Ovary (tissue), 3 donors: ENCODE results near the gene FOXO6.

Experiments used
- EP300 ChIP-seq: sonication (generic); formaldehyde crosslinking; IDR thresholded peaks from one replicate; pipeline ENCODE4 v1.6.1; 2017; ENCODE audit warnings: antibody characterized with exemption
- POLR2A ChIP-seq: fragments of 450-650 bp; IDR thresholded peaks from one replicate; pipeline ENCODE4 v1.6.1; 2017; ENCODE audit warnings: antibody characterized with exemption, mild to moderate bottlenecking, moderate library complexity
- TF ChIP-seq, protein P1 (sequence below), 3 donors: fragments of 450-650 bp in 2 of 3; fragments of 200-600 bp in 1 of 3; IDR thresholded peaks; one replicate each; pipeline versions ENCODE4 v1.5.1 to v1.8.0; 2016 to 2022; ENCODE audit warnings: antibody characterized with exemption in 3 of 3, mild to moderate bottlenecking in 1 of 3
- donor health status: DM: no; HTN: no; CAD: no.

GRCh38 chr1:41374711-41375110 lies 13.5 kb downstream of the FOXO6 start:
- TF ChIP-seq, protein P1, sequence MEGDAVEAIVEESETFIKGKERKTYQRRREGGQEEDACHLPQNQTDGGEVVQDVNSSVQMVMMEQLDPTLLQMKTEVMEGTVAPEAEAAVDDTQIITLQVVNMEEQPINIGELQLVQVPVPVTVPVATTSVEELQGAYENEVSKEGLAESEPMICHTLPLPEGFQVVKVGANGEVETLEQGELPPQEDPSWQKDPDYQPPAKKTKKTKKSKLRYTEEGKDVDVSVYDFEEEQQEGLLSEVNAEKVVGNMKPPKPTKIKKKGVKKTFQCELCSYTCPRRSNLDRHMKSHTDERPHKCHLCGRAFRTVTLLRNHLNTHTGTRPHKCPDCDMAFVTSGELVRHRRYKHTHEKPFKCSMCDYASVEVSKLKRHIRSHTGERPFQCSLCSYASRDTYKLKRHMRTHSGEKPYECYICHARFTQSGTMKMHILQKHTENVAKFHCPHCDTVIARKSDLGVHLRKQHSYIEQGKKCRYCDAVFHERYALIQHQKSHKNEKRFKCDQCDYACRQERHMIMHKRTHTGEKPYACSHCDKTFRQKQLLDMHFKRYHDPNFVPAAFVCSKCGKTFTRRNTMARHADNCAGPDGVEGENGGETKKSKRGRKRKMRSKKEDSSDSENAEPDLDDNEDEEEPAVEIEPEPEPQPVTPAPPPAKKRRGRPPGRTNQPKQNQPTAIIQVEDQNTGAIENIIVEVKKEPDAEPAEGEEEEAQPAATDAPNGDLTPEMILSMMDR (IDR thresholded peaks at IDR 0.05), result no peak
- TF ChIP-seq POLR2A (no peak), EP300 (no peak)
